ENCODE results near the gene CCDC102A.

- TF ChIP-seq CTCF (IDR thresholded peaks at IDR 0.05) = no peak
- TF ChIP-seq POLR2A (IDR thresholded peaks at IDR 0.05) = no peak
- TF ChIP-seq EP300 (IDR thresholded peaks at IDR 0.05) = no peak
These were observed 2.0 kb downstream of the CCDC102A start for GRCh38 chr16:57534337-57534880.

All from upper lobe of left lung (tissue), 4 donors.